Measurements from ENCODE around the gene ACTG1. TPM values are rescaled to one million over a fixed set of nuclear protein-coding genes. Genes with fewer than 3 reads are reported as not detected.
A peak's percentile ranks its signal among the peaks of the same experiment; 100 is the strongest.

The ACTG1 gene
- total and polyA plus RNA-seq, 9 of the 15 experiments (the other 6 are each of a cell fraction or from before 2014, with no cell fraction given), result 224 to 1,775 (median 568) TPM

DNA sequence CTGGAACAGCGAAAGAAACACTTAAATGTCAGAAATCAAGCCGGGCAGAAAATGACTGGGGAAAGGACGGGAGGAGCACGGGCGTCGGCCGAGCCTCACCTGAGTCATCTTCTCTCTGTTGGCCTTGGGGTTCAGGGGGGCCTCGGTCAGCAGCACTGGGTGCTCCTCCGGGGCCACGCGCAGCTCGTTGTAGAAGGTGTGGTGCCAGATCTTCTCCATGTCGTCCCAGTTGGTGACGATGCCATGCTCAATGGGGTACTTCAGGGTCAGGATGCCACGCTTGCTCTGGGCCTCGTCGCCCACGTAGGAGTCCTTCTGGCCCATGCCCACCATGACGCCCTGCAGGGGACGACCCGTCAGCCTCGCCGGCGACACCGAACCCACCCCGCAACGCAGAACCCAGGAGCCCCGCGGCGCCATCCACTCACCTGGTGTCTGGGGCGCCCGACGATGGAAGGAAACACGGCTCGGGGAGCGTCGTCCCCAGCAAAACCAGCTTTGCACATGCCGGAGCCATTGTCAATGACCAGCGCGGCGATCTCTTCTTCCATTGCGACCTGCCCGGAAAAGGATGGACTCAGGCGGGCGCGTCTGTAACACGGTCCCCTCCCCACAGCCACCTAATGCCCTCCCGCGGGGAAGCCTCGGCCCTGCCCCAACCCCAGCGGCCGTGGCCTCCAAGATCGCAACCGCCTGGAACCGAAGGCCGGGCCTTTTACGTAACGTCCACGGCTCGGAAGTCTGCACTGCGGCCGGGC lies 616 bp downstream of the ACTG1 start (continued):
- TF ChIP-seq, protein P1, sequence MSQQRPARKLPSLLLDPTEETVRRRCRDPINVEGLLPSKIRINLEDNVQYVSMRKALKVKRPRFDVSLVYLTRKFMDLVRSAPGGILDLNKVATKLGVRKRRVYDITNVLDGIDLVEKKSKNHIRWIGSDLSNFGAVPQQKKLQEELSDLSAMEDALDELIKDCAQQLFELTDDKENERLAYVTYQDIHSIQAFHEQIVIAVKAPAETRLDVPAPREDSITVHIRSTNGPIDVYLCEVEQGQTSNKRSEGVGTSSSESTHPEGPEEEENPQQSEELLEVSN (IDR thresholded peaks at IDR 0.05; ENCODE audit: borderline replicate concordance in 1 of 2, extremely low read depth in 1 of 2, insufficient read depth in 1 of 2, insufficient read length in 1 of 2, low read depth in 1 of 2, low read length in 1 of 2, poor library complexity in 1 of 2, severe bottlenecking in 1 of 2), result peak in 1 of 2 experiments; percentile 18
- TF ChIP-seq FOXP1 (CRISPR knock-in tag; IDR thresholded peaks at IDR 0.05) (no peak), KDM5B (IDR thresholded peaks at IDR 0.05; ENCODE audit: insufficient replicate concordance, low read depth, low read length) (peak; percentile 87), SIN3B (IDR thresholded peaks at IDR 0.05; ENCODE audit: low read depth) (no peak), ARHGAP35 (IDR thresholded peaks at IDR 0.05; ENCODE audit: partially characterized antibody) (peak; percentile 20), TFAM (CRISPR knock-in tag; conservative IDR thresholded peaks at IDR 0.05) (no peak), ETV6 (IDR thresholded peaks at IDR 0.05; ENCODE audit: borderline replicate concordance in 1 of 2, low read depth in 2 of 2, low read length in 1 of 2) (no peak), ETV6 (CRISPR knock-in tag; IDR thresholded peaks at IDR 0.05; ENCODE audit: borderline replicate concordance) (no peak), NR1H2 (CRISPR knock-in tag; IDR thresholded peaks at IDR 0.05) (no peak), SMAD4 (CRISPR knock-in tag; conservative IDR thresholded peaks at IDR 0.05) (no peak), JUNB (CRISPR knock-in tag; conservative IDR thresholded peaks at IDR 0.05) (no peak), EHMT2 (IDR thresholded peaks at IDR 0.05) (no peak), PRPF4 (IDR thresholded peaks at IDR 0.05; ENCODE audit: insufficient read depth, low read depth, low read length, poor library complexity, severe bottlenecking) (peak; percentile 91), FOXK2 (conservative IDR thresholded peaks at IDR 0.05 in 1 of 2, IDR thresholded peaks at IDR 0.05 in 1 of 2; ENCODE audit: low read depth in 2 of 2) (no peak), ZNF316 (IDR thresholded peaks at IDR 0.05) (no peak), STAG1 (CRISPR knock-in tag; IDR thresholded peaks at IDR 0.05; ENCODE audit: borderline replicate concordance) (0 out of 2 replicates have a peak, but pooled peaks have one; percentile 6), RBFOX2 (IDR thresholded peaks at IDR 0.05; ENCODE audit: low read depth, low read length) (no peak; the same call in 1 of the 2 replicates), CCNT2 (IDR thresholded peaks at IDR 0.05; ENCODE audit: borderline replicate concordance, extremely low read depth, insufficient read length, low read depth, low read length) (peak; percentile 79)
- TF ChIP-seq, protein P2, sequence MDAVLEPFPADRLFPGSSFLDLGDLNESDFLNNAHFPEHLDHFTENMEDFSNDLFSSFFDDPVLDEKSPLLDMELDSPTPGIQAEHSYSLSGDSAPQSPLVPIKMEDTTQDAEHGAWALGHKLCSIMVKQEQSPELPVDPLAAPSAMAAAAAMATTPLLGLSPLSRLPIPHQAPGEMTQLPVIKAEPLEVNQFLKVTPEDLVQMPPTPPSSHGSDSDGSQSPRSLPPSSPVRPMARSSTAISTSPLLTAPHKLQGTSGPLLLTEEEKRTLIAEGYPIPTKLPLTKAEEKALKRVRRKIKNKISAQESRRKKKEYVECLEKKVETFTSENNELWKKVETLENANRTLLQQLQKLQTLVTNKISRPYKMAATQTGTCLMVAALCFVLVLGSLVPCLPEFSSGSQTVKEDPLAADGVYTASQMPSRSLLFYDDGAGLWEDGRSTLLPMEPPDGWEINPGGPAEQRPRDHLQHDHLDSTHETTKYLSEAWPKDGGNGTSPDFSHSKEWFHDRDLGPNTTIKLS (IDR thresholded peaks at IDR 0.05; ENCODE audit: borderline replicate concordance, low read depth), result 0 out of 2 replicates have a peak, but pooled peaks have one; percentile 9
- TF ChIP-seq, protein P3, sequence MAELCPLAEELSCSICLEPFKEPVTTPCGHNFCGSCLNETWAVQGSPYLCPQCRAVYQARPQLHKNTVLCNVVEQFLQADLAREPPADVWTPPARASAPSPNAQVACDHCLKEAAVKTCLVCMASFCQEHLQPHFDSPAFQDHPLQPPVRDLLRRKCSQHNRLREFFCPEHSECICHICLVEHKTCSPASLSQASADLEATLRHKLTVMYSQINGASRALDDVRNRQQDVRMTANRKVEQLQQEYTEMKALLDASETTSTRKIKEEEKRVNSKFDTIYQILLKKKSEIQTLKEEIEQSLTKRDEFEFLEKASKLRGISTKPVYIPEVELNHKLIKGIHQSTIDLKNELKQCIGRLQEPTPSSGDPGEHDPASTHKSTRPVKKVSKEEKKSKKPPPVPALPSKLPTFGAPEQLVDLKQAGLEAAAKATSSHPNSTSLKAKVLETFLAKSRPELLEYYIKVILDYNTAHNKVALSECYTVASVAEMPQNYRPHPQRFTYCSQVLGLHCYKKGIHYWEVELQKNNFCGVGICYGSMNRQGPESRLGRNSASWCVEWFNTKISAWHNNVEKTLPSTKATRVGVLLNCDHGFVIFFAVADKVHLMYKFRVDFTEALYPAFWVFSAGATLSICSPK (IDR thresholded peaks at IDR 0.05; ENCODE audit: borderline replicate concordance), result no peak
- TF ChIP-seq, protein P4, sequence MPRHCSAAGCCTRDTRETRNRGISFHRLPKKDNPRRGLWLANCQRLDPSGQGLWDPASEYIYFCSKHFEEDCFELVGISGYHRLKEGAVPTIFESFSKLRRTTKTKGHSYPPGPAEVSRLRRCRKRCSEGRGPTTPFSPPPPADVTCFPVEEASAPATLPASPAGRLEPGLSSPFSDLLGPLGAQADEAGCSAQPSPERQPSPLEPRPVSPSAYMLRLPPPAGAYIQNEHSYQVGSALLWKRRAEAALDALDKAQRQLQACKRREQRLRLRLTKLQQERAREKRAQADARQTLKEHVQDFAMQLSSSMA (CRISPR knock-in tag; IDR thresholded peaks at IDR 0.05), result no peak
- TF ChIP-seq, protein P5, sequence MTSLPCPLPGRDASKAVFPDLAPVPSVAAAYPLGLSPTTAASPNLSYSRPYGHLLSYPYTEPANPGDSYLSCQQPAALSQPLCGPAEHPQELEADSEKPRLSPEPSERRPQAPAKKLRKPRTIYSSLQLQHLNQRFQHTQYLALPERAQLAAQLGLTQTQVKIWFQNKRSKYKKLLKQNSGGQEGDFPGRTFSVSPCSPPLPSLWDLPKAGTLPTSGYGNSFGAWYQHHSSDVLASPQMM (CRISPR knock-in tag; IDR thresholded peaks at IDR 0.05), result no peak

All from K562 (cell line).